Panc1 (cell line): ENCODE results near the gene TEX54. TPM values are rescaled to one million over a fixed set of nuclear protein-coding genes. Genes with fewer than 3 reads are reported as not detected.
A peak's percentile ranks its signal among the peaks of the same experiment; 100 is the strongest.

ENCODE experiments used
- ATAC-seq: fragments of 200-7000 bp; cut with Tn5 transposase; 2 replicates; pipeline ENCODE4 v1.9.1; 2020; ENCODE audit warnings: mild to moderate bottlenecking, moderate library complexity
- BruUV-seq: library from RNA; stranded (reverse); fragments of 400-500 nt; replicated peaks from 2 replicates; lab custom pipeline; 2021; lab: Mats Ljungman, UMichigan
- CTCF ChIA-PET: fragments of 300-600 bp; sonication (Branson Sonifier 250); formaldehyde crosslinking; loops from one replicate; lab custom pipeline; 2022; ENCODE audit warnings: antibody characterized with exemption; lab: Charles Lee
- POLR2A ChIA-PET: fragments of 300-600 bp; sonication (Branson Sonifier 250); formaldehyde crosslinking; loops from one replicate; lab custom pipeline; 2022; ENCODE audit warnings: antibody characterized with exemption; lab: Charles Lee
- DNase-seq: peaks from one replicate; pipeline ENCODE4 v3.0.0-alpha.2; 2010; ENCODE audit warnings: low read depth, low spot score
- H3K27ac ChIP-seq: 2 replicates; pipeline ENCODE4 v1.5.1; 2011; ENCODE audit warnings: mild to moderate bottlenecking, low read length, inconsistent platforms
- H3K27me3 ChIP-seq: fragments of 200-500 bp; sonication (Bioruptor generic); 2 replicates; pipeline ENCODE4 v1.6.0; 2014; ENCODE audit warnings: low read length, inconsistent platforms; ENCODE audit not compliant: control insufficient read depth, insufficient read depth
- H3K36me3 ChIP-seq: fragments of 200-500 bp; sonication (Bioruptor generic); 2 replicates; pipeline ENCODE4 v1.5.1; 2014; ENCODE audit warnings: inconsistent platforms, mild to moderate bottlenecking, low read length, moderate library complexity; ENCODE audit not compliant: control insufficient read depth, insufficient read depth
- H3K4me1 ChIP-seq: 2 replicates; pipeline ENCODE4 v1.5.1; 2011; ENCODE audit warnings: inconsistent platforms, mild to moderate bottlenecking, low read length, moderate library complexity; ENCODE audit not compliant: control insufficient read depth, insufficient read depth
- H3K4me3 ChIP-seq, 2 experiments: 2 replicates each; pipeline ENCODE4 v1.5.1; 2011 to 2012; ENCODE audit warnings: low read depth in 2 of 2, low read length in 2 of 2, mild to moderate bottlenecking in 2 of 2, inconsistent platforms in 1 of 2, moderate library complexity in 1 of 2
- H3K9me3 ChIP-seq: fragments of 200-500 bp; sonication (Bioruptor generic); 2 replicates; pipeline ENCODE4 v1.5.1; 2014; ENCODE audit warnings: low read depth, mild to moderate bottlenecking, inconsistent platforms, low read length, moderate library complexity; ENCODE audit not compliant: control insufficient read depth, insufficient read depth
- CTCF ChIP-seq: fragments of 450-650 bp; IDR thresholded peaks from 2 replicates; pipeline ENCODE4 v1.5.1; 2017; ENCODE audit warnings: mild to moderate bottlenecking
- POLR2AphosphoS5 ChIP-seq: IDR thresholded peaks from 2 replicates; pipeline ENCODE4 v1.6.1; 2012; ENCODE audit warnings: mild to moderate bottlenecking, low read depth, low read length, moderate library complexity
- REST ChIP-seq, 2 experiments: IDR thresholded peaks; 2 replicates each; pipeline ENCODE4 v1.6.1; 2011 to 2012; ENCODE audit warnings: low read depth in 2 of 2, control low read depth in 1 of 2, low read length in 1 of 2, mild to moderate bottlenecking in 1 of 2, moderate library complexity in 1 of 2; ENCODE audit not compliant: insufficient read depth in 1 of 2
- SIN3A ChIP-seq: IDR thresholded peaks from 2 replicates; pipeline ENCODE4 v1.6.1; 2012; ENCODE audit warnings: low read depth, mild to moderate bottlenecking, low read length, moderate library complexity, borderline replicate concordance; ENCODE audit not compliant: insufficient read depth
- TCF7L2 ChIP-seq: IDR thresholded peaks from 2 replicates; pipeline ENCODE4 v1.6.1; 2011; ENCODE audit warnings: mild to moderate bottlenecking, low read depth, low read length, inconsistent platforms
- in situ Hi-C: cut with HindIII; loops from 2 replicates; pipeline ENCODE4 v1.10.0; 2016; ENCODE audit warnings: low sequenced_read_pairs, low pct_unique_long_range_greater_than_20kb
- intact Hi-C: fragments of 100-400 bp; cut with micrococcal nuclease; formaldehyde crosslinking; loops from one replicate; pipeline ENCODE4 v1.10.0; 2022; ENCODE audit not compliant: unreplicated experiment
- total RNA-seq: library from RNA; stranded (reverse); gene quantifications from one replicate; pipeline ENCODE4 v1.2.1, GENCODE V29; 2021; ENCODE audit not compliant: unreplicated experiment

The TEX54 gene
- total RNA-seq, 1 experiment from 2014 or later = not detected

DNA sequence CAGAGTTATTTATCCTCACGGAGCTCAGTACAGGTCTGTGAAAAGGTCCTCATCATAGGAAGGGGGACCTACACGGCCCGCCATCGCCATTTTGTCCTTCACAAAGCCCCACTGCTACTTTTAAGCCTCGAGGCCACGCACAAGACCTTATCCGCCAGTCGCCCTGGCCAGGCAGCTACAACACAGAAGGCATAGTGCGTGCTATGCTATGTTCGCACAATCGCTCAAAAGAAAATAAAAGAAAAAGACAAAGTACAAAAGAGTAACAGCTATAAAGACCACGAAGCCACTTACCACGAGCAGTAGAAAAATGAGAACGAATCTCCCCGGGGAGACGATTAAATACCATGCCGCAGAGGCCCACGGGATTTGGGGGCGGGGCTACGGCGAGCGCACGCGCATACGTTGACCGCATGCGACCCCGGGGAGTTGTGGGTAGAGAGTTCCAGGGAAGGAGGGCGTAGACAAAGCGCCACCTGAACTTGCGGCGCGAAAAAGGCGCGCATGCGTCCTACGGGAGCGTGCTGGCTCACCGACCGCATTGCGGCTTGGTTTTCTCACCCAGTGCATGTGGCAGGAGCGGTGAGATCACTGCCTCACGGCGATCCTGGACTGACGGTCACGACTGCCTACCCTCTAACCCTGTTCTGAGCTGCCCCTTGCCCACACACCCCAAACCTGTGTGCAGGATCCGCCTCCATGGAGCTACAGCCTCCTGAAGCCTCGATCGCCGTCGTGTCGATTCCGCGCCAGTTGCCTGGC is 23.1 kb upstream of the TEX54 start:
- DNase-seq (peak; percentile 92), ATAC-seq (peak; percentile 93)
- intact Hi-C loops = no loop called here
- Histone ChIP-seq H3K4me1 (peaks cover 40% of the 10 kb centered on the region), H3K36me3 (peaks cover 31% of the 10 kb centered on the region), H3K27ac (peak overlapping the region; percentile 99), H3K9me3 (no peaks in the 10 kb centered on the region), H3K4me3 (peak overlapping the region; percentile 71 to 99), H3K27me3 (no peaks in the 10 kb centered on the region)
- CTCF ChIA-PET = interaction anchor here (0.6 to 1.1 kb wide), 3 partner anchors 15 to 29 kb away, joined by 3 to 6 read pairs (median 3); no protein-coding TSS in a partner anchor
- in situ Hi-C loops = no loop called here
- BruUV-seq = no TSS peak
- TF ChIP-seq CTCF (no peak), TCF7L2 (peak; percentile 74; the same call in 1 of the 2 replicates), POLR2AphosphoS5 (peak; percentile 100), REST (IDR thresholded peaks at IDR 0.05; ENCODE audit: insufficient read depth in 1 of 2, low read depth in 2 of 2, low read length in 1 of 2) (peak; percentile 58 to 64; a peak in 2 of 4 replicates), SIN3A (peak; percentile 94)
- POLR2A ChIA-PET = interaction anchor here (0.5 to 3.0 kb wide), 8 partner anchors 10 to 903 kb away, joined by 3 to 23 read pairs (median 6); partner anchors contain the start of genes STX5 and TEX54

DNA sequence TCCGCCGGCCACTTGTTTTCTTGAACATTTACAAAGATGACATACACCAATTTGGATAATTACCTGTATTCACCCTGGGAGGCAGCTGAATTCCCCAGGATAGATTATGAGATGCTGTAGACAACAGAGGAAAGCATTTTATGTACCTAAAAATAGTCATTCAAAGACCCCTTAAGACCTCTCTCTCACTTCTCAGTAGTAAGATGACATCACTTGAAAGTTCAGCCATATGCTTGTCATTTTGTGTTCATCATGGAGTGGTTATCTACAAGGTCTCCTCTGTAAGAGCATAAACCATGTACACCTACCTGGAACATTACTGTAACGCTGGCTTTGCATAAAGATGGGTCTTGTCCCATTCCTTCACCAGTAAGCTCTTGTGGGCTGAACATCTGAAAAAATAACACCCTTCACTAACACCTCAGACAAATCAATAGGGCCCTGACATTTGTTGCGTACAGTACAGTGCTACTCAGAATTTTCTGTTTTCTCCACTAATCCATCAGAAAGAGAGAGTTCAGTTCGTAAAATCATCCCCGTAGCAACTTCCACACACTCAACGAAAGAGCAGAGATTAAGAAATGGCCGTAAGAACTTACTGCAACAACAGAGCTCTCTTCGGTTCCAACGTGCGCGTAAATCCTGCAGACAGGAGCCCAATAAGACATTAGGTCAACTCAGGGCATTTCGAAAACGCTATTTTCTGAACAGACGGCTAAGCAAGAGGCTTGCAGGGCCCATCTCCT is 22.4 kb upstream of the TEX54 start:
- Histone ChIP-seq H3K4me3 (peak overlapping the region; percentile 71 to 99), H3K4me1 (peaks cover 40% of the 10 kb centered on the region), H3K9me3 (no peaks in the 10 kb centered on the region), H3K27ac (peak overlapping the region; percentile 99), H3K36me3 (peaks cover 31% of the 10 kb centered on the region), H3K27me3 (no peaks in the 10 kb centered on the region)
- intact Hi-C loops = no loop called here
- BruUV-seq = TSS peak; percentile 84
- in situ Hi-C loops = no loop called here
- TF ChIP-seq REST (IDR thresholded peaks at IDR 0.05; ENCODE audit: insufficient read depth in 1 of 2, low read depth in 2 of 2, low read length in 1 of 2) (no peak), POLR2AphosphoS5 (peak; percentile 5; the same call in 1 of the 2 replicates), SIN3A (no peak), CTCF (no peak)
- ChIA-PET CTCF (interaction anchor here (0.6 kb wide), 1 partner anchor 19 kb away, joined by 6 read pairs; no protein-coding TSS in a partner anchor), POLR2A (interaction anchor here (0.6 to 3.0 kb wide), 4 partner anchors 10 to 87 kb away, joined by 6 to 23 read pairs (median 8); partner anchors contain the start of genes STX5 and TEX54)
- no peak for ATAC-seq
- DNase-seq = no peak
